Purkinje cell (primary cell): ENCODE results near the gene TNFRSF14. TPM values are rescaled to one million over a fixed set of nuclear protein-coding genes. Genes with fewer than 3 reads are reported as not detected.

Experiments used
- polyA plus RNA-seq: library from polyadenylated mRNA; unstranded; fragments of >200 nt; fragmentation: Nextera tagmentation; gene quantifications from 2 replicates; pipeline ENCODE4 v1.2.1, GENCODE V29; 2014

The TNFRSF14 gene
- polyA plus RNA-seq: not detected in 2 replicates

GRCh38 chr1:2556277-2556677 is at the start of gene TNFRSF14:
Gene TNFRSF14 (plus strand): TSS chr1:2556371. CDS start chr1:2556665, 294 bp downstream.

GRCh38 chr1:2525920-2526823 is 30.0 kb upstream of the TNFRSF14 start, which contains the start of gene PANK4:
Gene PANK4 (minus strand): TSS chr1:2526596. CDS start chr1:2526587, 9 bp downstream.

GRCh38 chr1:2529784-2530512 is 26.2 kb upstream of the TNFRSF14 start, which contains the start of gene HES5:
Gene HES5 (minus strand): TSS chr1:2530263. CDS start chr1:2530164, 99 bp downstream.

GRCh38 chr1:2586154-2587070 is 30.2 kb downstream of the TNFRSF14 start, which contains the start of gene PRXL2B:
Gene PRXL2B (plus strand): TSS chr1:2586777. CDS start chr1:2586886, 109 bp downstream.

Other genes with a start within 250 kb of the TNFRSF14 start
- 2.2 TPM in 1 of 2 replicates, not detected in the other for gene MORN1, start 164.8 kb upstream of the TNFRSF14 start, polyA plus RNA-seq
- 24.4 and 51.8 TPM in 2 replicates for gene RER1, start 164.5 kb upstream of the TNFRSF14 start, polyA plus RNA-seq
- gene PEX10, start 143.8 kb upstream of the TNFRSF14 start, polyA plus RNA-seq: 1.6 TPM in 1 of 2 replicates, not detected in the other
- gene PLCH2, start 80.1 kb upstream of the TNFRSF14 start, polyA plus RNA-seq: 0.22 and 0.47 TPM in 2 replicates
- 1.9 and 4.3 TPM in 2 replicates for gene PANK4, start 29.8 kb upstream of the TNFRSF14 start, polyA plus RNA-seq
- 0.62 TPM in 1 of 2 replicates, not detected in the other for gene HES5, start 26.1 kb upstream of the TNFRSF14 start, polyA plus RNA-seq
- 2.9 and 4.3 TPM in 2 replicates for gene PRXL2B, start 30.4 kb downstream of the TNFRSF14 start, polyA plus RNA-seq
- gene MMEL1, start 76.6 kb downstream of the TNFRSF14 start, polyA plus RNA-seq: not detected in 2 replicates
- gene TTC34, start 245.3 kb downstream of the TNFRSF14 start, polyA plus RNA-seq: 0.04 and 0.55 TPM in 2 replicates